Measurements from ENCODE around the gene SMARCD2.
"Not testable (repeated sequence)": the region's sequence is repeated elsewhere in the genome, so short reads cannot be mapped to it uniquely, and the experiment has no call there.

DNA sequence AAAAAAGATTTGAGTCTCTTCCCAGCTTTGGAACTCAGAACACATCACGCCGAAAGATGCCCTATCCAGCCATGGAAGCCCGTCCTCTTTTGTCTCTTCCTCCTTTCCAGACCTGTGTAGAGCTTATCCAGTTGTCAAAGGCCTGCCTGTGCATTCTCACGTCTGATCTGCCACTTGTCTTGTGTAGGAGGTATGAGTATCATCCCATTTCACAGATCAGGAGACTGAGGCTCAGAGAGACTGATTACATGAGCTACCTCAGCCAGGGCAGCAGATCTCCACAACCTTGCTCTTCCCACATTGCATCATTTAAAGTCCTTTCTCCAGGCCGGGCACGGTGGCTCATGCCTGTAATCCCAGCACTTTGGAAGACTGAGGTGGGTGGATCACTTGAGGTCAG, 32.2 kb upstream of the SMARCD2 start:
- not testable (repeated sequence) for TF ChIP-seq POLR2A, EP300 (IDR thresholded peaks at IDR 0.05)
- TF ChIP-seq, protein P1, sequence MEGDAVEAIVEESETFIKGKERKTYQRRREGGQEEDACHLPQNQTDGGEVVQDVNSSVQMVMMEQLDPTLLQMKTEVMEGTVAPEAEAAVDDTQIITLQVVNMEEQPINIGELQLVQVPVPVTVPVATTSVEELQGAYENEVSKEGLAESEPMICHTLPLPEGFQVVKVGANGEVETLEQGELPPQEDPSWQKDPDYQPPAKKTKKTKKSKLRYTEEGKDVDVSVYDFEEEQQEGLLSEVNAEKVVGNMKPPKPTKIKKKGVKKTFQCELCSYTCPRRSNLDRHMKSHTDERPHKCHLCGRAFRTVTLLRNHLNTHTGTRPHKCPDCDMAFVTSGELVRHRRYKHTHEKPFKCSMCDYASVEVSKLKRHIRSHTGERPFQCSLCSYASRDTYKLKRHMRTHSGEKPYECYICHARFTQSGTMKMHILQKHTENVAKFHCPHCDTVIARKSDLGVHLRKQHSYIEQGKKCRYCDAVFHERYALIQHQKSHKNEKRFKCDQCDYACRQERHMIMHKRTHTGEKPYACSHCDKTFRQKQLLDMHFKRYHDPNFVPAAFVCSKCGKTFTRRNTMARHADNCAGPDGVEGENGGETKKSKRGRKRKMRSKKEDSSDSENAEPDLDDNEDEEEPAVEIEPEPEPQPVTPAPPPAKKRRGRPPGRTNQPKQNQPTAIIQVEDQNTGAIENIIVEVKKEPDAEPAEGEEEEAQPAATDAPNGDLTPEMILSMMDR (IDR thresholded peaks at IDR 0.05), result not testable (repeated sequence)

Measured in suprapubic skin (tissue), 3 donors.